Measurements from ENCODE around the gene MOCS1.

Gene MOCS1

GRCh38 chr6:39947611-39948068, 13.4 kb upstream of the MOCS1 start:
- DNase-seq, result no peak

DNA sequence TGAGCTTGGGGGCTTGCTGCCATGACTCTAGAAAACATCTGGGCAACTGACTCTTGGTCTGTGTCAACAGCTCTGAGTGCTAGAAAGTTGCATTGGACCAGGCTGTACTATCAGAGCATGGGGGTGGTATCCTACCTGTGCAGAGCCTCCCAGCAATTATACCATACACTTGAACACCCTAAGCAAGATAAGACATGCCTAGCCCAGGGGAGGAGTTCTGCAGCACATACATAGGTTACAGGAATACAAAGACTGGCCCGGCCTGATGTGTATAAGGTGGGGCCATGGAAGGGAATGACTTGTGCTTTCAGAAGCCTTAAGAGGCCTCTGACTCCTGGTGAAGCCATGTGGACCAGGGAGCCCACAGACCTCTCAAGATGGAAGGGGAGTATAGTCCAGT, 11.4 kb upstream of the MOCS1 start:
- no peak for DNase-seq

DNA sequence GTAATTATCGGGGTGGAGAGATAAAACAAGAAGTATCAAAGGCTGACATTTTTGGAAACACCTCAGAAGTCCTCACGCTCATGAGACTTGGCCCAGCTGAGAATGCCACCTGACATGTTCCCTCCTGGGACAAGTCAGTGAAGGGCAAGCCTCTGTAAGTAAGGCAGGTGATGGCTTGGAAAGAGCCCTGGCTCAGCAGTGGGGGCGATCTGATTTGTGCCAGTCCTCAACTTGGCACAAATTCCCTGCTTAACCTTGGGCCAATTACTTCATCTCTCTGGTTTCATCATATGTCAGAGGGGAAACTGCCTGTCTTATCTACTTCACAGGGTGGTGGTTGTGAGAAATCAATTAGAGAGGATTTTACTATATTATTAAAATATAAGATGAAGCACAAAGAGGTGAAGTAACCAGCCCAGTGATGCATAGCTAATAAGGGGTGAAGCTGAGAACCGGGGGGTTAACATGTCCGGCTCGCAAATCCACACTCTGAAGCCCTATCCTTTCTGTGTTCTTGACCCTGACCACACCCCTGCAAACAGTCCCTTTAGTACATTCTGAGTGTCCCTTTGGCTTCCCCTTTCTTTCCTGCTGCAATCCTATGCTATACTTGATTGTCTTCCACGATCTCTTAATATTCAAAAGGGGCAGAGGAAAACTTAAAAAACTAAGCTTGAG, 8.8 kb upstream of the MOCS1 start:
- no peak for DNase-seq

GRCh38 chr6:39941820-39942219, 7.6 kb upstream of the MOCS1 start:
- DNase-seq, result no peak

DNA sequence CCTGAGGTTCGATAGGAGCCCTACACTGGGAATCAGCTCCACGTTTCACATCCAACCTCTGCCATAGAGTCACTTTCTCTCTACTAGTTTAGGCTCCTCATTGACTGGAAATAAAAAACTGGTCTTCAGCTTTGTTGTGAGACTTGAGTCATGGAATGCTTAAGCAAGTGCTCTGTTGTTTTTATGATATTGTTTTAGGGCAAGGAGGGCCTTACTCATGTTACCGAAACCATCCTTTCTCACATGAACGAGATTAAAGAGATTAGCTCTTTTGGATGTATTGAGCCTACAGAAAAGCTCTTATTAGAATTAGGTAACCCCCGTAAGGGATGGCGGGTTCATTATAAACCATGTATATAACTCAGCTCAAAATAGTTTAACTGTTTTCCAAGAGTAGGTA, 6.9 kb upstream of the MOCS1 start:
- no peak for DNase-seq

GRCh38 chr6:39938773-39939654, 4.8 kb upstream of the MOCS1 start:
- DNase-seq, result no peak

DNA sequence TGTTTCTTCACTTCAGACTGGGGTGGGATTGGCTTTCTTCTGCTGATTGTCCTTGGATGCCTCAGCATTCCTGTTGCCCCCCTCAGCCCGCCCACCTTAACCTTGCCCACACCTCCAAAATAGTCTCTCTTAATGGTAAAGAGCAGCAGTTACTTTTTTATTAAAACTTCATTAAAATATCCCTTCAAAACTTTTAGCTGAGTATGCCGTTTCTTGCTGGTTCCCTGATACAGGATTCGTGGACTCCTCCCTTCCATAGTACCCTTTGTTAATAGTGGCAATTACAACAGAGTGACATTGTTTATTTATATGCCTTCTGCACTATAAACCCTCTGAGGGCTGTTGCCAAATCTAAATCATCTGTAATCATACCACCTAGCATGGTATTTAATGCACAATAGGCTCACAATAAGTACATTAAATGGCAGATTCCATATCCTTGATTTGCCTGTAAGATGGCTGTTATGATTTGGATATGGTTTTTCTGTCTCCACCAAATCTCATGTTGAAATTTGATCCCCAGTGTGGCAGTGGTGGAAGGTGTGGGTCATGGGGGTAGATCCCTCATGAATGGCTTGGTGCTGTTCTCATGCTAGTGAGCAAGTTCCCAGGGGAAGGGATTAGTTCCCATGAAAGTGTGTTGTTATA, 3.5 kb upstream of the MOCS1 start:
- DNase-seq, result no peak

GRCh38 chr6:39936857-39937256, 2.6 kb upstream of the MOCS1 start:
- no peak for DNase-seq

GRCh38 chr6:39935241-39935640, 979 bp upstream of the MOCS1 start:
- no peak for DNase-seq

- no peak for DNase-seq
Observed at GRCh38 chr6:39933669-39934130, 562 bp downstream of the MOCS1 start.

DNA sequence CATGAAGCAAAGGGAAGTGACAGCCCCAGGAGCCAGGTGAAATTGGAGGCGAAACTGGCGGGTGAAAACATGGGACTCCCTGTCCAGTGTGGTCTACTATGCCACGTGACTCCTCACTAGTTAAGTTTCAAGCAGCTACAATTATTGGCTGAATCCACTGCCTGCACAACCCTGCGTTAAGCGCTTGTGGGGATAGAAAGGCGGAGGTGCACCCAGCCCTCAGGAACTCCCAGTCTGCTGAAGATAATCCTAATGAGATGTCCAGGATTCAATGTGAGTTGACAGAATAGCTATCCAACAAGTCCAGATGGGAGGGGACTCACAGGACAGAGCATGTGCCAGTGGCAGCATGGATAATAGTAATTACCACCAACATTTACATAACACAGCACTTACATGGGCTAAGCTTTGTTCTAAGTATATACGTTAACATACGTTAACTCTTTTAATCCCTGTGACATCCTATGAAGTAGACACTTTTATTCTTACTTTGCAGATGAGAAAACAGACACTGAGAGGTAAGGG, 1.8 kb downstream of the MOCS1 start:
- no peak for DNase-seq

DNA sequence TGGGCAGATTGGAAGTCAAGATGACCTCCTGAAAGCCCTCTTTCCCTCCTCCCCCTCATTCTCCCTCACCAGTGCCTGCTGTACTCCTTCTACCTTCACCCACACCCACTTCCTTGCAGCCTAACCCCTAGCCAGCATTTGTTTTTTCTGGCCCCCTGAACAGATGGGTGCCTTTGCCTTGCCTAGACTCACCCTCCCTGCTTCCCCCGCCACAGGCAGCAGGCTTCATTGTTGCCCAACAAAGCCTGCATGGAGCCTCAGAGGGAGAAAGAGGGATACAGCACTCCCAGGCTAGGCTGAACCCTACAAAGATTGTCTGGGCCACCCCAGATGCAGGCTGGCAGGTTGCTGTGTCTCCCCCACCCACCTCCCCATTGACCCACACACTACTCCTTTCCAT, 2.7 kb downstream of the MOCS1 start:
- DNase-seq, result no peak

- no peak for DNase-seq
Observed at GRCh38 chr6:39930540-39930939, 3.7 kb downstream of the MOCS1 start.

GRCh38 chr6:39929733-39930461, 4.4 kb downstream of the MOCS1 start:
- DNase-seq, result no peak

- DNase-seq, result no peak
Observed at GRCh38 chr6:39929039-39929732, 5.1 kb downstream of the MOCS1 start.

GRCh38 chr6:39927159-39927558, 7.1 kb downstream of the MOCS1 start:
- no peak for DNase-seq

GRCh38 chr6:39926668-39927067, 7.6 kb downstream of the MOCS1 start:
- DNase-seq, result no peak

DNA sequence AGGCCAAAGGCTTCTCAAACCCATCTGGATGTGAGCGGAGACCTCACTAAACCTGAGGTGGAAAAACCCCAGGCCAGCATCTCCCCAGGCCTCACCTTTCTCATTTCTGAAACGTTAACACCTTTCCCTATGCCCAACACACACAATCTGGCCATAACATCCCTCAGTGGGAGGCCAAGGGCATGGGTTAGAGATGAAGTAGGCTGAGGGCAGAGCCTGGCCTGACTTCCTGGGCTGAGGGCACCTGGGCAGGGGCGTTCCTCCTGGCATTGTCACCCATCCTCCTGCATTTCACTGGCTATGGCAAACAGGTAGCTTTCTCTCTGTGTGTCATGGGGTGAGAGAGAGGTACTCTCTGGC, 8.4 kb downstream of the MOCS1 start:
- DNase-seq, result no peak

GRCh38 chr6:39925191-39925930, 8.9 kb downstream of the MOCS1 start:
- no peak for DNase-seq

DNA sequence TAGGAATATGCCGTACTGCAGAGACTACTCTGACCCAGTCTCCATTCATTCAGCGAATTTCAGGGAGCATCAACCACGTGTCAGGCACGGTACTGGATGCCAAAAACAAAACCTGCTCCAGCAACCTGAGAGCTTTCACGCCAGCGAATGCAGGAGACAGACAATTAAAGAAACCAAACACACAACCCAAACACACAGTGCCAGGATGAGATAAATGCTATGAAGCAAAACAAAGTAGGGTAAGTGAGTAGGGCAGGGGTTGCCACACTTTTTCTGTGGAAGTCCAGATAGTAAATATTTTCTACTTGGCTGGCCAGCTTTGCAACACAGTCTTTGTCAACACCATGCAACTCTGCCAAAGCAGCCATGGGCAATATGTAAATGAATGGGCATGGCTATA, 10.0 kb downstream of the MOCS1 start:
- no peak for DNase-seq

- DNase-seq, result no peak
Observed at GRCh38 chr6:39923861-39924260, 10.4 kb downstream of the MOCS1 start.
